HG03575 (cell line): ENCODE results near the gene MRTO4.
A peak's percentile ranks its signal among the peaks of the same experiment; 100 is the strongest.
"Not testable (repeated sequence)": the region's sequence is repeated elsewhere in the genome, so short reads cannot be mapped to it uniquely, and the experiment has no call there.

Source experiments
- ATAC-seq: cut with Tn5 transposase; IDR thresholded peaks from one replicate; pipeline ENCODE4 v1.9.1; 2021; ENCODE audit not compliant: unreplicated experiment, insufficient number of reproducible peaks, low FRiP score; ENCODE audit errors: extremely low read depth

Gene MRTO4

DNA sequence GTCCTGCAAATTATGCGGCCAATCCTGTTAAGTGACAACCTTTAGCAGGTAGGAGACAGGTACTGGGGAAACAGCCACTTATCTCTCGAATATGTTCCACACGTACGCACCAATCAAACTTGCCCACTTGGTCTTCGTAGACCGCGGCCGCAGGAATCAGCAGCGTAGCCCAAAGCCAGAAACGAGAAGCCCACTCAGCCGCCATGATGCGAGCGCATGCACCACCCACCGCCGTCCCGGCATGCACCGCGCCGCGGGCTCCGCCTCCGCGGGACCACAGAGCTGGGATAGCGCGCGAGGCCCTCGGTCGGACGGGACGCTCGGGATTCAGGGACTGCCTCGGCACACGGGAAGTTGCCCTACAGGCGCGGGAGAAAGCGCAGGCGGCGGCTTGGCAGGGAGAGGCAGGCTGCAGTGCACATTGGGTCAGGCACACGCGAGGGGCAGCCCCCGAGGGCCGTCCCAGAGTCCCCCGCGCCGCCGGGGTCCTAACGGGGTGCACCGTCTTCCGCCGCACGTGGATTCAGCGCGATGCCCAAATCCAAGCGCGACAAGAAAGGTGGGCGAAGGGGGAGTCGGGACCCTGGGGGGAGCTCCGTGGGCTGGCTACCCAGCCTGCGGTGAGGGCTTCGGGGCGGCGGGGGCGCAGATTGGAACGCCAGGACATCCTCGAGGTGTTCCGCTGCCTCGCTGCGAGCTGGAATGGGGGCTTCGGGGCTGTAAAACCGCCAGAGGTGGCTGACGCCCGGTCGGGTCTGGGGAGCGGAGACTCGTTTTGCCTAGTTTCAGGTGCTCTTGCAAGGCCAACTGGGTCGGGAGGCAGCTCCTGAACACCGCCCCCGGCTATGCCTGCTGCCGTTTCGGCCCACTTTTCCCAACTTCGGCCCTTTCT is at the start of gene MRTO4, which contains the start of gene EMC1:
Gene MRTO4 (plus strand): TSS at position 501 of the 892 bp plus-strand sequence. CDS start 31 bp downstream, at position 532.
Gene EMC1 (minus strand): TSS at position 220 of the 892 bp plus-strand sequence. CDS start 15 bp downstream, at position 205.
- ATAC-seq = no peak

GRCh38 chr1:19202396-19202795 is 49.2 kb upstream of the MRTO4 start:
- no peak for ATAC-seq

DNA sequence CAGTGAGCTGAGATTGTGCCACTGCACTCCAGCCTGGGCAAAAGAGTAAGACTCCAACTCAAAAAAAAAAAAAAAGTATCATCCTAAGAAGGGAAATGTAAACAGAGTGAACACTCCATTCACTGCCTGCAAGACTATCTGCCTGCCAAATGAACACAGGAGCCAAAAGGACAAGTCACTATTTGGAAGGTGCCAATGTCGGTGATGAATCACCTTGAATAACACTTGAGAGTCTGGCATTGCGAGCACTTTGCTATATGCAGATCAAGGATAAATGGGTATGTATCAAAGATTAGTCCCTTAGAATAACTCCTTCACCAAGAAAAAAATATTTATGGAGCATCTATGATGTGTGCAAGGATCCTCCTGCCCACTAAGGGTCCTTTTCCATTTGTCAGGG is 48.2 kb upstream of the MRTO4 start:
- ATAC-seq = no peak

GRCh38 chr1:19204446-19205266 is 46.9 kb upstream of the MRTO4 start:
- no peak for ATAC-seq

GRCh38 chr1:19205403-19205802 is 46.2 kb upstream of the MRTO4 start:
- no peak for ATAC-seq

- no peak for ATAC-seq
Measured at GRCh38 chr1:19205845-19206244, 45.8 kb upstream of the MRTO4 start.

- no peak for ATAC-seq
Measured at GRCh38 chr1:19206947-19207346, 44.7 kb upstream of the MRTO4 start.

GRCh38 chr1:19208710-19209438 is 42.7 kb upstream of the MRTO4 start:
- no peak for ATAC-seq

DNA sequence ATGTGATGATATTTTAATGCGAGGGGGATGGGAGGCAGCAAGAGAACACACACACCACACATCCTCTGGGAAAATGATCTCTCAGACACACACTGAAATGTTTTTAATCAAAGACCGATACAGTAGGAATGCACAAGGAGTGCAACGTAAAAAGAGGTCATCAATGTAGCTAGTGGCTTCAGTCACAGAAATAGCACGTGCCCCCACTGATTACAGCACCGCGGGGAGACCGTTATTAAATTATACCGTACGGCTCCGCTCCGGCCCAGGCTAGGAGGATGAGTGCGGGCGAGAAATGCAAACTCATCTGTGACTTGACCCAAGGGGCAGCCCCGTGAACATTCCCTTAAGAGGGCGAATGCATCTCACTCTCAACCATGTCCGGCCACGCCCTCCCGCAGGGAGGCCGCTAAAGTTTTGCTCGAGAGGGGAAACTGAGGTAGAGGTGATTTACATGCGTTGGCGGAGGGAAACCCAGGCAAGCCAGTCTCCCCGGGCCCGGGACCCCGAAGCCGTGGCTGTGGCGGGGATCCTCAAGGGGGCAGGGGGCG is 42.1 kb upstream of the MRTO4 start:
- no peak for ATAC-seq

DNA sequence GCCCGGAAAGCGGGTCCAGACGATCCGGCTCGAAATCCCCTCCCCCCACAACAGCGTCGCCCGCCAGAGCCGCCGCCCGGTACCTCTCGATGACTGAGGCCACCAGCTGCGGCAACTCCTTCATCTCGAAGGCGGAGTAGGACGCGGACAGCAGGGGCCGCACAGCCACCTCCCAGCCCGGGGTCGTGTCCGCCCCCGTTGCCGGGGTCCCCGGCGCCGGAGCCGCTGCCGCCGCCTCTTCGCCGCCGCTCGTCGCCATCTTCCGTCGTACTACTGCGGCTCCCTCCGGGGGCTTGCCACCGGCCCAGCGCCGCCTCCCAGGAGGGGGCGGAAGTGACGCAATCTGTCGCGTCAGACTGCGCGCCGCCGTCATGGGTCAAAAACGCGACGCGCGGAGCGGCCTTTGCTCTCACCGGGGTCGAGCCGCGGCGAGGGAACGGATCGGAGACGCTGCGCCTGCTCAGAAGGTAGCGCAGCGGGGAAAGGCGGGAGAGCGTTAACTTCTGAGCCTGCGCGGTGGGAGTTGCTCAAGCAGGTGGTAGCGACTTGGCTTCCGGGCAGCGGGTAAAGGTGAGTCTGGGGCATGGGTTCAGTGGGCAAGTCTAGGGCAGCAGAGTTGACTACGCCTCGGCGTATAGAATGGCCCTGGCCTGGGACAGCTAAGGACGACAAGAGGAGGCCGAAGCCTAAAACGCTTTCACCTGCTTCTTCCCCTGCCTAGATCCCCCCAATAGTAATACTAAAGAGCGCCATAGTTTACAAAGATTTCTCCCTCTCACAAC is 41.4 kb upstream of the MRTO4 start, which contains the start of gene UBR4:
Gene UBR4 (minus strand): TSS at position 277 of the 782 bp plus-strand sequence. CDS start 18 bp downstream, at position 259.
- ATAC-seq = peak; percentile 37

DNA sequence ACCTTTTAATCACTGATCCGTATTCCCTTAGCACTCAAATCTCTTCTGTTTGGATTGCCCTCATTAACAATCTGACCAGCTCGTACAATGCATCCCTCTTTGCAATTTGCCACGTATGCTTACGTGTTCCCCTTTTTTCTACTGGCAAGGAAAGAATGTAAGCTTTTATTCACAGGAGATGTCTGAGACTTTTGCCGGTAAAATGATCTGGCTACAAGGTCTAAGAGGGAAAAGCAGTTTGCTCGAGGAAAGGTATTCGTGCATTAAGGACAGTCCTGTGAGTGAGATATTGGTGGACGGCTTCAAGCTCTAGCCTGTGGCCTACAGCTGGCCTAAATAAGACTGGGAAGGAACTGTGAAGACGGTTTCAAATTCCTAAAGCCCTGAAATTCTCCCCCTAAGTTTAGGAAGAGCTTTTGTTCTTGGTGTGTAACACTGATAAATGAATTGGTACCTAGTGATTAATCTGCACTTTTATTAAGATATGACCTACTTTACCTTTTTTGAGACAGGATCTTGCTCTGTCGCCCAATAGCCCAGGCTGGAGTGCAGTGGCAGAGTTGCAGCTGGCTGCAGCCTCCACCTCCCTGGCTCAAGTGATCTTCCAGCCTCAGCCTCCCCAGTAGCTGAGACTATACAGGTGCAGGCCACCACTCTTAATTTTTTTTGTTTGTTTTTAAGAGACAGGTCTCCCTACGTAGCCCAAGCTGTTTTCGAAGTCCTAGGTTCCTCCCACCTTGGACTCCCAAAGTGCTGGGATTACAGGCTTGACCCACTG is 40.6 kb upstream of the MRTO4 start:
- ATAC-seq = no peak

- no peak for ATAC-seq
Measured at GRCh38 chr1:19212167-19212566, 39.4 kb upstream of the MRTO4 start.

GRCh38 chr1:19213580-19213979 is 38.0 kb upstream of the MRTO4 start:
- ATAC-seq = no peak

- not testable (repeated sequence) for ATAC-seq
Measured at GRCh38 chr1:19216585-19216984, 35.0 kb upstream of the MRTO4 start.

GRCh38 chr1:19219451-19219850 is 32.2 kb upstream of the MRTO4 start:
- no peak for ATAC-seq

- ATAC-seq = no peak
Measured at GRCh38 chr1:19220080-19220846, 31.3 kb upstream of the MRTO4 start.

- no peak for ATAC-seq
Measured at GRCh38 chr1:19220991-19221390, 30.6 kb upstream of the MRTO4 start.
